ENCODE results near the gene STX3. TPM values are rescaled to one million over a fixed set of nuclear protein-coding genes. Genes with fewer than 3 reads are reported as not detected.
"Not testable (repeated sequence)": the region's sequence is repeated elsewhere in the genome, so short reads cannot be mapped to it uniquely, and the experiment has no call there.

STX3 gene
- total RNA-seq, 3 donors from 2014 or later (not counting 1 experiment from before 2014, with no cell fraction given), result 6.8 to 19.1 (median 17.0) TPM

DNA sequence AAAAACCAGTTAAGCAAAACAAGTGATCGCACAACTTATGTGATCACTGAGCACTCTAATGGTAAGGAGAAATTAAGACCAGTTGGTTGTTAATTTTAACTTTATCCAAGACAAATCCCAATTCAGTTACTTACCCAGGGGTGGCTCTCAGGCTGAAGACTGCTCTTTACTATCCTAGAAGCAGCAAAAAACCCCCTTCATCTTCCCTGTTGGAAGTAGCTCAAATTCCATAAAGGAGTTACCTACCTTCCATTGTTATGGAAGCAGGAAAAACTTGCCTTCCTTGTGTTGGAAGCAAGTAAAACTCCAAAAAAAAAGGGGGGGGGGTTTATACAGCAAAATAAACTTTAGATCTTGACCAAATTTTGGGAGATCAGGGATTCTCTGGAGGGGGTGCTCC is 60.6 kb downstream of the STX3 start:
- TF ChIP-seq, protein P1, sequence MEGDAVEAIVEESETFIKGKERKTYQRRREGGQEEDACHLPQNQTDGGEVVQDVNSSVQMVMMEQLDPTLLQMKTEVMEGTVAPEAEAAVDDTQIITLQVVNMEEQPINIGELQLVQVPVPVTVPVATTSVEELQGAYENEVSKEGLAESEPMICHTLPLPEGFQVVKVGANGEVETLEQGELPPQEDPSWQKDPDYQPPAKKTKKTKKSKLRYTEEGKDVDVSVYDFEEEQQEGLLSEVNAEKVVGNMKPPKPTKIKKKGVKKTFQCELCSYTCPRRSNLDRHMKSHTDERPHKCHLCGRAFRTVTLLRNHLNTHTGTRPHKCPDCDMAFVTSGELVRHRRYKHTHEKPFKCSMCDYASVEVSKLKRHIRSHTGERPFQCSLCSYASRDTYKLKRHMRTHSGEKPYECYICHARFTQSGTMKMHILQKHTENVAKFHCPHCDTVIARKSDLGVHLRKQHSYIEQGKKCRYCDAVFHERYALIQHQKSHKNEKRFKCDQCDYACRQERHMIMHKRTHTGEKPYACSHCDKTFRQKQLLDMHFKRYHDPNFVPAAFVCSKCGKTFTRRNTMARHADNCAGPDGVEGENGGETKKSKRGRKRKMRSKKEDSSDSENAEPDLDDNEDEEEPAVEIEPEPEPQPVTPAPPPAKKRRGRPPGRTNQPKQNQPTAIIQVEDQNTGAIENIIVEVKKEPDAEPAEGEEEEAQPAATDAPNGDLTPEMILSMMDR (IDR thresholded peaks at IDR 0.05), result no peak
- Mint-ChIP-seq H3K9me3 (no peaks in the 10 kb centered on the region), H3K36me3 (no peaks in the 10 kb centered on the region), H3K4me3 (no peak overlapping the region), H3K4me1 (peaks cover 7 to 11% of the 10 kb centered on the region in 2 donors), H3K27ac (no peak overlapping the region), H3K27me3 (ENCODE audit: low read depth in 2 of 2) (peaks cover 0 to 7% of the 10 kb centered on the region in 2 donors)
- no peak for DNase-seq
- peaks cover 9% of the 10 kb centered on the region for H3K4me1 ChIP-seq (ENCODE audit: control insufficient read depth, insufficient read depth, low read length)
- intact Hi-C loops (cut with micrococcal nuclease), result no loop called here
- no peaks in the 10 kb centered on the region for H3K9me3 ChIP-seq (ENCODE audit: control insufficient read depth, insufficient read depth, low read length)
- no peak overlapping the region for H3K27ac ChIP-seq (ENCODE audit: low read length)
- no peak overlapping the region for H3K4me3 ChIP-seq (ENCODE audit: low read length)
- no peaks in the 10 kb centered on the region for H3K36me3 ChIP-seq (ENCODE audit: control insufficient read depth, insufficient read depth, low read length)
- no peaks in the 10 kb centered on the region for H3K27me3 ChIP-seq (ENCODE audit: control insufficient read depth, insufficient read depth, low read length)
- no CpG with 5 or more reads among the region's 1 CpG for WGBS (ENCODE audit: insufficient coverage)
- ATAC-seq, result no peak

DNA sequence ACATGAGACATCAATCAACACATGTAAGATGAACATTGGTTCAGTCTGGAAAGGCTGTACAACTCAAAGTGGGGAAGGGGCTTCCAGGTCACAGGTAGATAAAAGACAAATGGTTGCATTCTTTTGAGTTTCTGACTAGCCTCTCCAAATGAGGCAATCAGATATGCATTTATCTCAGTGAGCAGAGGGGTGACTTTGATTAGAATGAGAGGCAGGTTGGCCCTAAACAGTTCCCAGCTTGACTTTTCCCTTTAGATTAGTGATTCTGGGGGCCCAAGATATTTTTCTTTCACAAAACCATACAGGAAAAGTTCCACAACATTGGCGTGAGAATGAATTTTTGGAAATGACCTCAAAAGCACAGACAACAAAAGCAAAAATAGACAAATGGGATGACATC is 61.3 kb downstream of the STX3 start:
- H3K9me3 ChIP-seq (ENCODE audit: control insufficient read depth, insufficient read depth, low read length); H3K9me3 Mint-ChIP-seq; H3K27me3 Mint-ChIP-seq (ENCODE audit: low read depth in 2 of 2); H3K36me3 ChIP-seq (ENCODE audit: control insufficient read depth, insufficient read depth, low read length); H3K4me1 Mint-ChIP-seq; intact Hi-C loops (cut with micrococcal nuclease); H3K4me1 ChIP-seq (ENCODE audit: control insufficient read depth, insufficient read depth, low read length); H3K4me3 Mint-ChIP-seq; DNase-seq; H3K4me3 ChIP-seq (ENCODE audit: low read length); H3K27me3 ChIP-seq (ENCODE audit: control insufficient read depth, insufficient read depth, low read length); ATAC-seq; H3K36me3 Mint-ChIP-seq; H3K27ac Mint-ChIP-seq; H3K27ac ChIP-seq (ENCODE audit: low read length): not testable (repeated sequence)
- WGBS (ENCODE audit: insufficient coverage), result 100% methylated on average over 1 of the region's 1 CpG

DNA sequence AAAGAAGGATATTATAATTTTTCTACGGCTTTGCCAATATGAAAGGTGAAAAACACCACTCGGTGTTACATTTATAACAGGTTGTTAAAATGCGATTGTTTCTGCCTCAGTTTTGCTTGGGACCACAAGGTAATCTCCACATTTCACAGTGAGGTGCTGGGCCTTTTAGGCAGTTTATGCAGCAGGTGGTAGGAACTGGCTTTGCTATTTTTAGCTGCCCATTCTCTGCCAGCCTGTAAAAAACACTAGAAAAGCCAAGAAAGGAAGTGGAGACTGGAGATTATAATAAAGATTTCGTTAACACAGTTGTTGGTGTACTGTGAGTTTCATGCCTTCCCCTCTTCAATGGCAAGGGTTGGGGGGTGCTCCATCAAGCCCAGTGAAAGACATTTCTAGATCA is 63.4 kb downstream of the STX3 start:
- 10% methylated on average over 4 of the region's 4 CpGs for WGBS (ENCODE audit: insufficient coverage)
- peaks cover 0 to 8% of the 10 kb centered on the region in 2 donors for H3K27me3 Mint-ChIP-seq (ENCODE audit: low read depth in 2 of 2)
- no peaks in the 10 kb centered on the region for H3K36me3 Mint-ChIP-seq
- H3K27ac Mint-ChIP-seq, result no peak overlapping the region
- no peaks in the 10 kb centered on the region for H3K27me3 ChIP-seq (ENCODE audit: control insufficient read depth, insufficient read depth, low read length)
- DNase-seq (no peak), ATAC-seq (no peak)
- H3K4me1 Mint-ChIP-seq, result peaks cover 6 to 10% of the 10 kb centered on the region in 2 donors
- H3K4me3 Mint-ChIP-seq, result no peak overlapping the region
- H3K4me1 ChIP-seq (ENCODE audit: control insufficient read depth, insufficient read depth, low read length), result peaks cover 6% of the 10 kb centered on the region
- H3K36me3 ChIP-seq (ENCODE audit: control insufficient read depth, insufficient read depth, low read length), result no peaks in the 10 kb centered on the region
- intact Hi-C loops (cut with micrococcal nuclease), result no loop called here
- TF ChIP-seq, protein P1 (IDR thresholded peaks at IDR 0.05), result no peak
- H3K27ac ChIP-seq (ENCODE audit: low read length), result no peak overlapping the region
- no peaks in the 10 kb centered on the region for H3K9me3 Mint-ChIP-seq
- H3K9me3 ChIP-seq (ENCODE audit: control insufficient read depth, insufficient read depth, low read length), result no peaks in the 10 kb centered on the region
- H3K4me3 ChIP-seq (ENCODE audit: low read length), result no peak overlapping the region

DNA sequence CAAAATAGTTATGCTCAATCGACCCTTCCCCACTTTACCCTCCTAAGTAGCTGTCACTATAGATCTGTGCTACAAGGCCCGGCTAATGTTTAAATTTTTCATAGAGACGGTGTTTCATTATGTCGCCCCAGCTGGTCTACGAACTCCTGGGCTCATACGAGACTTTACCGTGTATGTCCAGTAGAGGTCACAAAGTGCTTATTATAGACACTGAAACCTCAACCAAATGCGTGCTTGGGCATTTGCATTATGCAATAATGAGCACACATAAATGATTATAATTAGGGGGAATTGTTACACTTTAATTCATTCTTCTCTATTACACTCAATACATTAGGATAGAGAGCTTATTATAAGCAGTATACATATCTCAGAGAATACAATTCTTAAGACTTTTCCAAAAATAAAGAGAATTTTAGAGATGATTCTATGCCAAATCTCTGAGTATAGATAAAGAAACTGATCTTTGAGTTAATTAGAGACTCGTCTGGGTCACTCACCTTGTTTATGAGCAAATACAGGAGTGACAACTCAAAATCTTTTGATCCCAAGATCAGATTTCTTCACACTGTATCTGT is 67.9 kb downstream of the STX3 start:
- Mint-ChIP-seq H3K27me3 (ENCODE audit: low read depth in 2 of 2) (peaks cover 7 to 10% of the 10 kb centered on the region in 2 donors), H3K27ac (no peak overlapping the region), H3K4me1 (peaks cover 5 to 6% of the 10 kb centered on the region in 2 donors), H3K9me3 (no peaks in the 10 kb centered on the region), H3K36me3 (no peaks in the 10 kb centered on the region), H3K4me3 (no peak overlapping the region)
- WGBS (ENCODE audit: insufficient coverage), result 11% methylated on average over 8 of the region's 9 CpGs
- TF ChIP-seq, protein P1 (IDR thresholded peaks at IDR 0.05), result peak; percentile 76
- H3K4me1 ChIP-seq (ENCODE audit: control insufficient read depth, insufficient read depth, low read length), result peaks cover 6% of the 10 kb centered on the region
- H3K36me3 ChIP-seq (ENCODE audit: control insufficient read depth, insufficient read depth, low read length), result no peaks in the 10 kb centered on the region
- H3K4me3 ChIP-seq (ENCODE audit: low read length), result no peak overlapping the region
- H3K27me3 ChIP-seq (ENCODE audit: control insufficient read depth, insufficient read depth, low read length), result no peaks in the 10 kb centered on the region
- no peak overlapping the region for H3K27ac ChIP-seq (ENCODE audit: low read length)
- DNase-seq (peak in 1 of 2 donors; percentile 64), ATAC-seq (peak; percentile 83 to 92 (median 92))
- H3K9me3 ChIP-seq (ENCODE audit: control insufficient read depth, insufficient read depth, low read length), result no peaks in the 10 kb centered on the region
- intact Hi-C loops (cut with micrococcal nuclease), result loop anchor here (1.0 to 5.0 kb wide), 3 partner anchors 96 to 370 kb away; no protein-coding TSS in a partner anchor

Data from natural killer cell (primary cell).